Measurements from ENCODE around the gene ANO8.

DNA sequence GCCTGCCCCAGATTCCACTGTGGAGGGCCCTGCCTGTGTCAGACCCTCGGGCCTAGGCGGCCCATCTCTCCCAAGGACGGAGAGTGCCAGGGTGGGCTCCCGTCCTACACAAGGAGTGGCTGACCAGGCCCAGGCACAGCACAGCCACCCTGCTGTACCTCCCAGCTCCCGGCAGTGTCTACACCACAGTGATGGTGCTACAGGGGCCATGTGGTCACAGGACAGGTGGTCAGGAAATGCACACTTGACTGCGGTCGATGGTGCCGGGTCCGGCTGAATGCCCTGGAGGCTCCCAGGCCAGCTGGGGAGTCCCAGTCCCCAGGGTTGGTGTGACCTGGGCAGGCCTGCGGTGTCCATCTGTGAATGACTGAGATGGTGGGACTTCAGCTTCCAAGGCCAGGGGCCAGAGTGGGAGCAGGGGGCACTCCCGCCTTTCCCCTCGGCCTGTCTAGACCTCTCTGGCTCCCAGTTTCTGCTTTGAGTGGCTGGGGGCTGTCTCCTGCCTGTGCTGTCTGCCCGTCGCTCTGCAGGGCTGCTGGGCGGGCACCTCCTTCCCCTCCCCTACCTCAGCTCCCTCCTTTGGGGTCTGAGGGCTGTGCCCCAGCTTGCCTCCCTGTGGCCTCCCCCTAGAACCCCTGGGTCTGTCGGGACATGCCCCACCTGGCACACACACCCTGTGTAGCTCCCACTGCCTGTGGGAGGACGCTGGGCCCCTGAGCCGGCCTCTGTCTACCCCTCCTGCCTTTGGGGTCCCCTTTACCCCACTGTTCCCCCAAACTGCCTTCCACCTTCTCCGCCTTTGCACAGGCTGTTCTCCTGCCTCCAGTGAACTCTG is 12.8 kb downstream of the ANO8 start:
- TF ChIP-seq POLR2AphosphoS5 (IDR thresholded peaks at IDR 0.05; ENCODE audit: borderline replicate concordance, low read depth, low read length) (no peak; the same call in 1 of the 2 replicates), EZH2 (IDR thresholded peaks at IDR 0.05) (no peak)
